Measurements from ENCODE around the gene DDX3Y.

DNA sequence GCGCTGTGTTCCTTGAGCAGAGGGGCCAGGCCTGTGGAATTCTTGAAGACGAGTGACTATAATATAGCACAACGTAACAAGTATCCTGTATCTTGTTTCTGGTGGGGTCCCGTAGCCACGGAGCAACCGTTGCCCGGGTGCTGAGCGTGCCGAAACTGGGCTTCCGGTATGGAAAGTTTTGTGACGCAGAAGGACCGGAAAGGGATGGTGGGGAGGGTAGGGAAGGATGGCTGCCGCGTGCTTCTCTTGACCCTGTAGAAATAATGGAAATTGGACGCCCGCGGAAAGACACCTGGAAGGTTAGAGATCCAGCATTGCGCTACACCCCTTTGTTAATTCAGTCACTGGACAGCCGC is 827 bp downstream of the DDX3Y start:
- TF ChIP-seq EP300 (IDR thresholded peaks at IDR 0.05) (no peak), POLR2A (IDR thresholded peaks at IDR 0.05) (no peak), POLR2AphosphoS5 (IDR thresholded peaks at IDR 0.05) (no peak)
- TF ChIP-seq, protein P1, sequence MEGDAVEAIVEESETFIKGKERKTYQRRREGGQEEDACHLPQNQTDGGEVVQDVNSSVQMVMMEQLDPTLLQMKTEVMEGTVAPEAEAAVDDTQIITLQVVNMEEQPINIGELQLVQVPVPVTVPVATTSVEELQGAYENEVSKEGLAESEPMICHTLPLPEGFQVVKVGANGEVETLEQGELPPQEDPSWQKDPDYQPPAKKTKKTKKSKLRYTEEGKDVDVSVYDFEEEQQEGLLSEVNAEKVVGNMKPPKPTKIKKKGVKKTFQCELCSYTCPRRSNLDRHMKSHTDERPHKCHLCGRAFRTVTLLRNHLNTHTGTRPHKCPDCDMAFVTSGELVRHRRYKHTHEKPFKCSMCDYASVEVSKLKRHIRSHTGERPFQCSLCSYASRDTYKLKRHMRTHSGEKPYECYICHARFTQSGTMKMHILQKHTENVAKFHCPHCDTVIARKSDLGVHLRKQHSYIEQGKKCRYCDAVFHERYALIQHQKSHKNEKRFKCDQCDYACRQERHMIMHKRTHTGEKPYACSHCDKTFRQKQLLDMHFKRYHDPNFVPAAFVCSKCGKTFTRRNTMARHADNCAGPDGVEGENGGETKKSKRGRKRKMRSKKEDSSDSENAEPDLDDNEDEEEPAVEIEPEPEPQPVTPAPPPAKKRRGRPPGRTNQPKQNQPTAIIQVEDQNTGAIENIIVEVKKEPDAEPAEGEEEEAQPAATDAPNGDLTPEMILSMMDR (IDR thresholded peaks at IDR 0.05) = no peak

Measured in stomach (tissue), 4 donors.